T-helper 2 cell (primary cell): Measurements from ENCODE around the gene TEKTIP1.

Experiments
- DNase-seq, 5 experiments: peaks; one replicate each; pipeline versions ENCODE4 v3.0.0 to v3.0.0-alpha.2; 2012 to 2022
- total RNA-seq, 2 donors: gene quantifications; one replicate each; lab custom pipeline; 2026; lab: John Stamatoyannopoulos, UW

TEKTIP1 gene
- 1.8 to 4.1 reads per million in 2 donors for total RNA-seq

- no peak for DNase-seq
Measured at GRCh38 chr19:3538965-3539755, at the start of gene TEKTIP1. Gene TEKTIP1 (plus strand): TSS chr19:3539174. CDS start chr19:3539178, 4 bp downstream.

- no peak for DNase-seq
Measured at GRCh38 chr19:3491396-3492119, 47.4 kb upstream of the TEKTIP1 start.

DNA sequence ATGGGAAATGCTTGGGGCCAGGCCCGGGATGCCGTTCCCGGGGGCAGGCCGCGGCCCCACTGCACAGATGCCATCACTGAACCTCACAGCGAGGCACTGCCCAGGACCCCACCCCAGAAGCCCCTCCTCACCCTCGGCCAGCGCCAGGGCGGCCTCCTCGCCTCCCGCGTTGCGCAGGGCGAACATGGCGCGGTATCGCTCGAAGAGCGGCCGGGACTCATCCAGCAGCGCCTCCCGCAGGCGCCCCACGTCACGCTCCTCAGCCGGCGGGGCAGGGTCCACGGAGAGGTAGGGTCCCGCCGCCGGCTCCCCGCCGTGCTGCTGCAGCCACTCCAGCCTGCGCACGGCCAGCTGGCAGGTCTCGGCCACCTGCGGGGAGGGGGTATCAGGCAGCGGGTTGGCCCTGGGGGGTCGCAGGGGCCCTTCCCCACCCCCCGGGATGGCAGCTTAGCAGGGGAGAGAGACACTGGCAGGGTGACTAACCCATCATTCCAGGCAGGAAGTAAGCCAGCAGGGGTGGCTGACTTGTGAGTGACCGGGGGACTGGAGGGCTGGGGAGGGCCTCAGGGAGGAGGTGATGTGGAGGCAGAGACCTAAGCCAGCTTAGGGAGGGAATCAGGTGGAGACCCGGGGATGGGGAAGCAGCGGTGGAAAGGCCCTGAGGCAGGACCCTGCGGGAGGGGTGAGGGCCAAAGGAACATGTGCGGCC lies 46.7 kb upstream of the TEKTIP1 start:
- DNase-seq: no peak

GRCh38 chr19:3492919-3493318 lies 46.1 kb upstream of the TEKTIP1 start:
- no peak for DNase-seq

DNA sequence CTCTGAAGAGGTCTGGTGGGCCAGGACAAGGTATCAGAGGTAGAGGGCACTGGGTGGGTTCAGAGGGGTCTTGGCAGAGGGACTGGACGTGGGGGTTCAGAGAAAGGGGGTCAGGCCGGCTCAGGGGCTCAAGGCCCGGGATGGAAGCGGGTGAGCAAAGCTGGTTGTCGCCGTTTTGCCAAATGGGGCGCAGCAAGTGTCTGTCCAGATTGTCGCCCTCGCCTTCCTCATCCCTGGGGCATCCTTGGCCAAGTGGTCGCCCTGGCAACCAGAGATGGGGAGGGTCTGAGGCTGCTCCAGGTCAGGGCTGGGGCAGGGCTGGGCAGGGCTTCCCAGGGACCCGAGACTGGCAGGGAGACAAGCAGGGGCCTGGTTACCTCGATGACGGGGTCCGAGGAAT lies 45.3 kb upstream of the TEKTIP1 start:
- DNase-seq: no peak

- peak in 1 of 5 experiments; percentile 53 for DNase-seq
Measured at GRCh38 chr19:3494051-3494450, 44.9 kb upstream of the TEKTIP1 start.

GRCh38 chr19:3494559-3494958 lies 44.4 kb upstream of the TEKTIP1 start:
- DNase-seq: peak in 2 of 5 experiments; percentile 19 to 33

DNA sequence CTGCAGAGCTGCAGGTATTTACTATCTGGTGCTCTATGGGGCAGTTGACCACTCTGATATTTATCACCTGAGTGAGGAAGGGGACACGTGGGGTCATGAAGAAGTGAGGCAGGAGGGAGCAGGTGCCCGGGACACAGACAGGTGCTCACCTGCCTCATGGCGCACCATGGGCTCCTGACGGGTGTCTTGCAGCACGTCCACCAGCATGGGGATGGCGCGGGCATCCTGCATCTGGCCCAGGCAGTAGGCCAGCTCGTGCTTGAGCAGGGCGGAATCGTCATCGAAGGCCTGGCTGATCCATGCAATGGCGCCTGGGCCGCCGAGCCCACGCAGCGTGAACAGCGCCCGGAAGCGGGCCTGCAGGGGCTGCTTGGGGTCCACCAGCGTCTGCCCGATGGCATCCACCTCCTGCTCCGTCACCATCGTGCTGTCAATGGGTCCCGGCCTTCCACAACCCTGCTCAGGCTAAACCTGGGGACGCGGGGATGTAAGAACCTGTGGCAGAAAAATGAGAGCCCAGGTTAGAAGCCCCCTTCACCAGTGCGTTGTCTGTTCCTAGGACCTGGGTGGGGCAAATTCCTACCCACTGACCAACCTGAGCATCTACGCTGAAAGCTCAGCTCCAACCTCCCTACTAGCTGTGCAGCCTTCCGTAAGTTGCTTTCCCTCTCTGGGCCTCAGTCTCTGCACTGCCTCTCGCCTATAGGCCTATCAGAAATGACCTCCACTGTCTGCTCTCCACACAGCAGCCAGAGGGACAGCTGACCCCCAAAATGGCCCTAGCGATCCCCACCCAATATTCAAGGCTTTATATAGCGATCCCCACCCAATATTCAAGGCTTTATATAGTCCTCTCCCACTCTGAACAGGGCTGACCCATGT lies 42.3 kb upstream of the TEKTIP1 start:
- no peak for DNase-seq

- no peak for DNase-seq
Measured at GRCh38 chr19:3497757-3498520, 41.0 kb upstream of the TEKTIP1 start.

GRCh38 chr19:3499738-3500428 lies 39.1 kb upstream of the TEKTIP1 start:
- DNase-seq: no peak

GRCh38 chr19:3500429-3501101 lies 38.4 kb upstream of the TEKTIP1 start, which contains the start of gene DOHH:
Gene DOHH (minus strand): TSS chr19:3500674. CDS start chr19:3496814, 3,860 bp downstream.
- DNase-seq: peak; percentile 71 to 98 (median 92)

DNA sequence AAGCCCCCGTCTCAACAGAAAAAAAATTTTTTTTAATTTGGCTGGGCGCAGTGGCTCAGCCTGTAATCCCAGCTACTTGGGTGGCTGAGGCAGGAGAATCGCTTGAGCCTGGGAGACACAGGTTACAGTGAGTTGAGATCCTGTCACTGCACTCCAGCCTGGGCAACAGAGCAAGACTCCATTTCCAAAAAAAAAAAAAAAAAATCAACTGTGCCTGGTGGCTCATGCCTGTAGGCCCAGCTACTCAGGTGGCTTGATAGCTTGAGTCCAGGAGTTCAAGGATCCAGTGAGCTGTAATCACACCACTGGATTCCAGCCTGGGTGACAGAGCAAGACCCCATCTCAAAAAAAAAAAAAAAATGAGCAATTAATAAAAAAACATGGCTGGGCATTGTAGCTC lies 37.2 kb upstream of the TEKTIP1 start:
- DNase-seq: no peak

DNA sequence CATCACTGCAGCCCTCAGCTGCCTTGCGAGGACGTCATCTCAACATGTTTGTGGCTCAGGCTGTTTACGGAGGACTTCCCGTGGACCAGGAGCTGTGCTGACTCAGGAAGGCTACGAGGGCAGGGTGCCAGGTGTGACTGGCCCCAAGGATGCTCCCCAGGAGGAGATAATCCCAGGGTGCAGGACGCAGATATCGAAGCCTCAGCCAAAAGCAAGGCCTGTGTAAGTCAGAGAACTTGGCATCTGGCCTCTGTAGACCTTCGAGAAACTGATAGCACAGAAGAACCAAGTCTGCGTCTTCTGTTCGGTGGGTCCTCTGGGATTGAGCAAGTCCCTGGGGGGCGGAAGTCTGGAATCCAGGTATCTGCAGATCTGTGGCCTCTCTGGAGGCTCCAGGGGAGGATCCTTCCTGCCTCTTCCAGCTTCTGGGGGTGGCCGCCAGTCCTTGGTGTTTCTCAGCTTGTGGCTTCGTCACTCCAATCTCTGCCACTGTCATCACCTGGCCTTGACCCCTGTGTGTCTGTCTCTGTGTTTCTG lies 35.9 kb upstream of the TEKTIP1 start:
- no peak for DNase-seq

DNA sequence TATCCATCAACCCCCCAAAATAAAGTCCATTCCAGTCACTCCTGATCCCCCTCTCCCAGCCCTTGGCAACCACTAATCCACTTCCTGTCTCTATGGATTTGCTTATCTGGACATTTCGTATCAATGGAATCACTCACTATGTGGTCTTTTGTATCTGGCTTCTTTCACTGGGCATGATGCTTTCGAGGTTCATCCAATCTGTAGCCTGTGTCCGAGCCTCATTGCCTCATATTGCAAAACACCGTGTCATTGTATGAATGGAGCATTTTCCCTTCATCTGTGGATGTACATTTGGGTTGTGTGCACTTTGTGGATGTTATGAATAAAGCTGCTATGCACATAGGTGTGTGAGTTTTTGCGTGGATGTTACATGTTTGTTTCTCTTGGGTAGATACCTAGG lies 34.2 kb upstream of the TEKTIP1 start:
- DNase-seq: no peak

GRCh38 chr19:3505598-3506383 lies 33.2 kb upstream of the TEKTIP1 start, which contains the start of gene FZR1:
Gene FZR1 (plus strand): TSS chr19:3506311. CDS start chr19:3522990, 16,679 bp downstream.
- DNase-seq: peak; percentile 99 to 100 (median 99)

GRCh38 chr19:3506384-3507340 lies 32.3 kb upstream of the TEKTIP1 start:
- peak in 3 of 5 experiments; percentile 24 to 43 (median 36) for DNase-seq

DNA sequence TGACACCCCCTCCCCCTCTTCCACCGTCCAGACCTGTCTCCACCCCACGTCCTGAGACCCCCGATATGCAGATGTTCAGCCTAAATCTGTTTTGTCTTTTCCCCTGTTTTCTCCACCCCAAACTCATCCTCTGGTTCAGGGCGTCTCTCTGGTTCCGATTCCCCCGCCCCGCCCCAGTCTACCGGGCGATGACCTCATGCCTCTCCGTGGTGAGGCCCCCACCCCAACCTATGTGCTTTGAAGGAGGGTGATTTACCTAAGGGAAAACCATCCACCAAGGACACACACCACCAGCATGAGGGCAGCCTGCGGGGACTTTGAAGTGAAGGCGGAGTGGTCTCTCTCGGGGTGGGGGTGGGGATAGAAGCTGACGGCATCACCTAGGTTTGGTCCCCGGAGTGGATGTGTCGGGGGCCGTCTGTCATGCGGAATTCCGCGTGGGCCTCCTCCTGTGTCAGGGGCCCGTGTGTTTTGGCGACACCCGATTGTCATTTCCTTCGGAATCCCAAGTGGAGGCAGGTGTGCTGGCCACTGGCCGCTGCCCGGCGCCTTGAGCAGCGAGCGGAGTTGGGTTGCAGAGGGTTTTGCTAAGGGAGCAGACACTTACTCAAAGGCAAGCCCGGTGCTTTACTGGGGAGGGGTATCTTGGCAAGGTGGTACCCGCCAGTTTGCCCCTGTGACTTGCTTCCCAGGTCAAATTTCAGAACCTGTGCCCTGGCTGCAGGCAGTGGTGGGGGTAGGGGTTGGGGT lies 31.4 kb upstream of the TEKTIP1 start:
- peak in 4 of 5 experiments; percentile 12 to 33 (median 20) for DNase-seq
